ENCODE data around the gene PEPD.

- TF ChIP-seq TEAD1 (CRISPR knock-in tag; IDR thresholded peaks at IDR 0.05), result no peak
- TF ChIP-seq CTCF (IDR thresholded peaks at IDR 0.05), result no peak
- TF ChIP-seq E2F5 (CRISPR knock-in tag; IDR thresholded peaks at IDR 0.05), result no peak
- TF ChIP-seq ELF4 (CRISPR knock-in tag; IDR thresholded peaks at IDR 0.05; ENCODE audit: low read depth), result no peak
- TF ChIP-seq CBFB (CRISPR knock-in tag; IDR thresholded peaks at IDR 0.05; ENCODE audit: low read depth), result no peak
- TF ChIP-seq NFE2L1 (CRISPR knock-in tag; IDR thresholded peaks at IDR 0.05), result no peak
- no peak for TF ChIP-seq PRDM15 (CRISPR knock-in tag; IDR thresholded peaks at IDR 0.05)
- TF ChIP-seq HMGXB4 (CRISPR knock-in tag; IDR thresholded peaks at IDR 0.05), result no peak
- no peak for TF ChIP-seq ARID4B (CRISPR knock-in tag; IDR thresholded peaks at IDR 0.05; ENCODE audit: borderline replicate concordance)
- no peak for TF ChIP-seq ETV6 (CRISPR knock-in tag; IDR thresholded peaks at IDR 0.05)
- TF ChIP-seq IRF2 (CRISPR knock-in tag; IDR thresholded peaks at IDR 0.05; ENCODE audit: borderline replicate concordance, low read depth), result no peak
Observed at GRCh38 chr19:33562636-33563035, 41.0 kb upstream of the PEPD start.

Data from WTC11 (cell line).